SIG-M5 treated with dmso at 0.1 percent for 504 hours (cell line): ENCODE measurements around the gene TSHZ2.

Source experiments
- DNase-seq: peaks from one replicate; lab custom pipeline; 2025; ENCODE audit not compliant: unreplicated experiment; lab: John Stamatoyannopoulos, UW

Gene TSHZ2

GRCh38 chr20:53124075-53124551 lies 152.0 kb downstream of the TSHZ2 start:
- no peak for DNase-seq

- no peak for DNase-seq
Observed at GRCh38 chr20:53124803-53125202, 152.6 kb downstream of the TSHZ2 start.

DNA sequence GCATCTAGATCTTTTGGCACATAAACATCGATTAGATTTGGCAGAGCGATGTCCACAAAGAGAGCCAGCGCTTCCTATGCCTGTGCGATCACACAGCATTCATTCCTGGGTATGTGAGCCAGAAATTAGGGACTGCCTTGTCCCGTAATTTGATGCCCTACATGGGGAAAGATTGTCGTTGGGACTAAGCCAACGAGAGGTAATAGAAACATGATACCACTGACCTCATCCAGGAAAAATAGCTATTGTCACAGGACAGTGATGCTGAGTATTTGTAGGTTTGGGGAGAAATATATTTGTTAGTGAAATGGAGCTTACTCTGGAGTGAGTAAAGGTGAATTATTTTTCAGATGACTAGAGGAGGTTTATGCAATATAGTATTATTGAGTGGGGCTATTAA lies 154.0 kb downstream of the TSHZ2 start:
- DNase-seq: no peak

DNA sequence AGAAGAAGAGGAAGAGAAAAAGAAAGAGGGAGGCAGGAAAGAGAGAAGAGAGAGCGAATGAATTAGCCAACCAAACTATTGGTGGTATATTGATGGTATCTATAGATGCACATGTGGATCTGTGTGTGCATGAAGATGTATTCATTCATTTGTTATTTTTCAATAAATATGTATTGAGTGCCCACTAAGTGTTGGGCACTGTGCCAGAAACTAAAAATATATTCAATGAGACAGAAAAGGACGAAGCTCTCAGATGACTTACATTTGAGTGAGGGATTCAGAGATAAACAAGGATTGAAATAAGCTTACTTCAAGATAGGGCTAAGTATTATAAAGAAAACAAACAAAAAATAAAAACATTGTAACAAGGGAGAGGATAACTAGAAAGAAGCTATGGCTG lies 154.9 kb downstream of the TSHZ2 start:
- no peak for DNase-seq

- DNase-seq: no peak
Observed at GRCh38 chr20:53128004-53128403, 155.8 kb downstream of the TSHZ2 start.

- no peak for DNase-seq
Observed at GRCh38 chr20:53129563-53129962, 157.4 kb downstream of the TSHZ2 start.

GRCh38 chr20:53130795-53131194 lies 158.6 kb downstream of the TSHZ2 start:
- DNase-seq: no peak

DNA sequence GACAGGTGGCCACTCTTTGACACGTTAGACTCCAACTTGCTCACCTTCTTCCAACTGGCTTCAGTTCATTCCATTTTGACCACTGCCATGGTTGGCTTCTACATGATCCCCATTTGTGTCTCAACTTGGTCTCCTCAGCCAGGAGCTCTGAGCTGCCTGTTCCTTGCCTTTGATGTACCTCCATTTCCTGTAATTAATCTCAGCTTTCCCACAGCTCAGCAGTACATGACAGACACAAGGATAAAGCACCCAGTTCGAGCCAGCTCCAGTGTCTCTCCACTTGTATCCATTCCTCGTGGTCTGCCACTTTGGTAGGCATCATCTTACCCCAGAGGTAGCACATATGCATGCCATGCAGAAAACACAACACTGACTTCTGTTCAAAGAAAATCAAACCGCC lies 161.0 kb downstream of the TSHZ2 start:
- no peak for DNase-seq

DNA sequence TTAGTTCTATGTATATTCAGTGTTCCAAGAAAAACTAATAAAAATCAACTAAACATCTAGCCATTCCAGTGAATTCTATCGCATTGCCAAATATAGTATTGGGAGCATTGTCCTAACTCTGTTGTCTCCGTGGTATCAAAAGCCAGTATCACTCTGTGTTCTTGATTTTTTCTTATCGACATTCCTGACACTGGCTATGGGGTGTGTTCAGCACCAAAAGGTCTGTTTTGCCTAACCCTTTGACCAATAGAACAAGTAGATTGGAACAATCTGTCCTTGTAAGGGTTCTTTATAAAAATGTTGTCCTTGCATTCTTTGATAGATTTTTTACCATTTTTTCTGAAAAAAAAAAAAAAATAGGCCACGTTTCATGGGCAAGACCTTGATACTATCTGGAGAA lies 161.5 kb downstream of the TSHZ2 start:
- DNase-seq: no peak

GRCh38 chr20:53136473-53136872 lies 164.3 kb downstream of the TSHZ2 start:
- no peak for DNase-seq

GRCh38 chr20:53138454-53139262 lies 166.5 kb downstream of the TSHZ2 start:
- no peak for DNase-seq

GRCh38 chr20:53141201-53142050 lies 169.3 kb downstream of the TSHZ2 start:
- no peak for DNase-seq

DNA sequence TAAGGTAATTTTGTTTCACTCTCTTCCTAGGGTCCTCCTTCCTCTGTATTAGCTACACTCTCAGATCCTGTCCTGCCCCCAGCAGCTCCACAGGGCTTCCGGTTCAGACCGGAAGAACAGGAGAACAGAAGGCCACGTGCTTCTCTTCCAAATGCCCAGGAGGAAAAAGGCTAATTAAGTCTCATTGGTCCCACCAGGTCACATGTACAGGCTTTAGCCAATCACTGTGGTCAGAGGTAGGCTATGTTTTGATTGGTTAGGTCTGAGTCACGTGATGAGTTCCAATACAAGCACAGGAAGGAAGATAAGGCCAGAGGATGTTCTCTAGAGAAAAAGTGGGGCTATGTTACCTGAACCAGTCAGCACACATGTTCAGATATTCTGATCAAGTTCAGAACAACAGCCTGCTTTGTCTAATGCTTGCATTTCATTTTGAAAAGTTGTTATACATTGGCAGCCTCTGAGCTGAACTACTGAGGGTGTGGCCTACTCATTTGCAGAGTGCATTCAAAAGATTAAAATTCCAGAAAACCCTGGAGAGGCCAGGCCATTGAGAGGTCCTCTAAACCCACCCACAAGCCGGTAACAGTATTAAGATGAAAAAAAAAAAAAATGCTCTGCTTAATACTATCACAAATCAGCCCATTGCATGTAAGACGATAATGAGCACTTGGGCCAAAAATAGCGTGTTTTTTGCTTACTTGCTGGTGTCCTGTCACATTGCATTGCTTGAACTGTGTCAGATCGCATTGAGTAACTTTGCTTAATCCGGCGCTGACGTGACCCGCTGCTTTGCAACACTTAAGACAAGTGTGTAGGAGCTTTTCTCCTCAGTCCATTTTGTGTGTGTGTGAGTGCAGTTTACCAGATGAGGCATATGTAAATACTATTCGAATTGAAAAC lies 170.3 kb downstream of the TSHZ2 start:
- no peak for DNase-seq

DNA sequence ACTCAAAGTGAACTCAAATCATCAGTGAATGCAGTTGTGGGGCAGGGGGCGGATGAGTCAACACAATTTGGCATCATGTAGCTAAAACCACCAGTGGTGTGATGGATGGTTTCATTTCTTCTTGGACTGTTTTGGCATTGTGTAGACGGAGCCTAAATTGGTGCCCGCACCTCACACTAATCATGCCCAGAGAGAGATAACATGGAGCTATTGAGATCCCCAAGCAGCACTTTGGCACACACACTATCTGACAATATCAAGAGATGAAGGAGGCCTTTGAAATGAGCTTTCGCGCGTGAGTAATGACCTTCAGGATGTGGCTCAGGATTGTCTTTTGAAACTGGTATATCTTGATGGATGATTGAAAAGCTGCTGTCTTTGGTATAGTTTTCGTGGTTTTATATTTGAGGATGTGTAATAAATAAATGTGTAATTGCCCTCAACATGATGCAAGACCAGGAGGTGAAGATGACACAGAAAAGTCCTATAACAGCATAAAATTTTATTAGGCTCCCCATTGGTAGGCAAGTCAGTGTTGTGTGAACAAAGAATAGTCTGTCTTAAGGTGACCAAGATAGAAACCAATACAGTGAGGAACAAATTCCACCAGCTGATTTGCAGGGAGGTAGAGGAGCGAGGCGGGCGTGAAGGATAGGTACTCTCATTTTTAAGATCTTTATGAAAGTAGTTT lies 174.2 kb downstream of the TSHZ2 start:
- no peak for DNase-seq

- no peak for DNase-seq
Observed at GRCh38 chr20:53148771-53149147, 176.6 kb downstream of the TSHZ2 start.

DNA sequence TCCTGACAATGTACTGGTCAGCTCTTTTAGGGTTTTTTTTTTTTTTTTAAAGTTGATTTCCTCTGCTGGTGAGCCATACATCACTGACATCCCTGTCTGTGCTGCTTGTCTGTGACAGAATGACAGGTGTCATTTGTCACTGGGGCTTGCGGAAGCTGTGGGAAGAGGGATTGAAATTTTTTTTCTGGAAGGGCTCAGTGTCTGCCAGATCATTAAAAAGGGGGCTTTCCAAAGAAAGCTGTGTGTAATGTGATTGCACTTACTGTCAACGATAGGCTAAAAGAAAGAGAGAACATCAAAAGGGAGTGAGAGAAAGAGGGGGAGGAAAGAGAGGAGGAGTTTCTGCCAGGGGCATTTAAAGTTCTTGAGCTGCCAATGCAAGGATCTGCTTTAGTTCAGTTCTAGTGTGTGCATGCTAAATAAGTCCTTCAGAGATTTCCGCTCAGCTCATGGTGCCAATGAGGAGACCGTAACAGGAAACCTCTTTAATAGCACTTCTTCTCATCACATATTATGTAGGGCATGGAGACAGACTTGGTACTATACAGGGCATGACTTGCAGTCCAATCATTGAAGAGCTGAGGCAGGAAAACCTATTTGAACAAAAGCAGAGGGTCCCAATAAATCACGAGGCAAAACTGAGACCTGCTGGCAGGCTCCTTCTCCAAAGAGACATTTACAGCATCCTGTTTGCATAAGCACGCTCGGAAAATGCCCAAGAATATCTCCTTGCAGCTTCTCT lies 177.2 kb downstream of the TSHZ2 start:
- no peak for DNase-seq

- no peak for DNase-seq
Observed at GRCh38 chr20:53149890-53150205, 177.7 kb downstream of the TSHZ2 start.

- DNase-seq: no peak
Observed at GRCh38 chr20:53150532-53150931, 178.4 kb downstream of the TSHZ2 start.

DNA sequence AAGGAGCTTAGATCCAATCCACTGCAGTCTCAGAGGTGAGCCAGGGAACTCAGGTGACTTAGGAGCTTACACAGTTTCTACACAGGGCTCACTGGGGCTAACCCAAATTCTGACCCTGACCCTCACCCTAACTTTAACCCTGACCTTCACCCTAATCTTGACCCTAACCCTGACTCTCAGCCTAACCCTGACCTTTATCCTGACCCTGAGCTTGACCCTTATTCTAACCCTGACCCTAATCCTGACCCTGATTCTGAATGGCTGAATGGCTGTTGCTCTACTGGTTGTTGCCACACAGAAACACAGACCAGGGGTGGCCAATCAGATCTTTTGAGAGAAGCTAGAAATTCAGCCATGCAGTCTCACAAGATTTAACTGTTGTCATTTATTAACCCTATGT lies 180.1 kb downstream of the TSHZ2 start:
- DNase-seq: no peak

- no peak for DNase-seq
Observed at GRCh38 chr20:53154540-53154939, 182.4 kb downstream of the TSHZ2 start.
